PFSK-1 (cell line): ENCODE results near the gene AK8.

Source experiments
- FOXP2 ChIP-seq: optimal IDR thresholded peaks from 2 replicates; pipeline ENCODE3; 2011; ENCODE audit warnings: borderline replicate concordance, control low read depth, inconsistent platforms; ENCODE audit not compliant: insufficient read depth; ENCODE audit errors: extremely low read length, extremely low read depth
- POLR2AphosphoS5 ChIP-seq: IDR thresholded peaks from 2 replicates; pipeline ENCODE4 v1.6.1; 2012; ENCODE audit warnings: low read depth, mild to moderate bottlenecking, control low read depth, low read length, moderate library complexity
- REST ChIP-seq, 2 experiments: IDR thresholded peaks; 2 replicates each; pipeline versions ENCODE4 v1.6.1 to v1.8.0; 2011 to 2012; ENCODE audit warnings: low read depth in 2 of 2, low read length in 2 of 2, control low read depth in 1 of 2, inconsistent platforms in 1 of 2, mild to moderate bottlenecking in 1 of 2, moderate library complexity in 1 of 2; ENCODE audit not compliant: insufficient read depth in 1 of 2
- SIN3A ChIP-seq: IDR thresholded peaks from 2 replicates; pipeline ENCODE4 v1.6.1; 2012; ENCODE audit warnings: mild to moderate bottlenecking, low read length, moderate library complexity, borderline replicate concordance; ENCODE audit not compliant: insufficient read depth
- TAF1 ChIP-seq: IDR thresholded peaks from 2 replicates; pipeline ENCODE4 v1.6.1; 2012; ENCODE audit warnings: low read length, control low read depth, borderline replicate concordance; ENCODE audit not compliant: insufficient read depth

- TF ChIP-seq TAF1 (no peak), POLR2AphosphoS5 (no peak), SIN3A (no peak), REST (IDR thresholded peaks at IDR 0.05; ENCODE audit: insufficient read depth in 1 of 2, low read depth in 2 of 2, low read length in 2 of 2) (no peak), FOXP2 (no peak)
Measured at GRCh38 chr9:132710333-132710732, 167.8 kb downstream of the AK8 start.
